Measurements from ENCODE around the gene PCK1.

PCK1 gene

DNA sequence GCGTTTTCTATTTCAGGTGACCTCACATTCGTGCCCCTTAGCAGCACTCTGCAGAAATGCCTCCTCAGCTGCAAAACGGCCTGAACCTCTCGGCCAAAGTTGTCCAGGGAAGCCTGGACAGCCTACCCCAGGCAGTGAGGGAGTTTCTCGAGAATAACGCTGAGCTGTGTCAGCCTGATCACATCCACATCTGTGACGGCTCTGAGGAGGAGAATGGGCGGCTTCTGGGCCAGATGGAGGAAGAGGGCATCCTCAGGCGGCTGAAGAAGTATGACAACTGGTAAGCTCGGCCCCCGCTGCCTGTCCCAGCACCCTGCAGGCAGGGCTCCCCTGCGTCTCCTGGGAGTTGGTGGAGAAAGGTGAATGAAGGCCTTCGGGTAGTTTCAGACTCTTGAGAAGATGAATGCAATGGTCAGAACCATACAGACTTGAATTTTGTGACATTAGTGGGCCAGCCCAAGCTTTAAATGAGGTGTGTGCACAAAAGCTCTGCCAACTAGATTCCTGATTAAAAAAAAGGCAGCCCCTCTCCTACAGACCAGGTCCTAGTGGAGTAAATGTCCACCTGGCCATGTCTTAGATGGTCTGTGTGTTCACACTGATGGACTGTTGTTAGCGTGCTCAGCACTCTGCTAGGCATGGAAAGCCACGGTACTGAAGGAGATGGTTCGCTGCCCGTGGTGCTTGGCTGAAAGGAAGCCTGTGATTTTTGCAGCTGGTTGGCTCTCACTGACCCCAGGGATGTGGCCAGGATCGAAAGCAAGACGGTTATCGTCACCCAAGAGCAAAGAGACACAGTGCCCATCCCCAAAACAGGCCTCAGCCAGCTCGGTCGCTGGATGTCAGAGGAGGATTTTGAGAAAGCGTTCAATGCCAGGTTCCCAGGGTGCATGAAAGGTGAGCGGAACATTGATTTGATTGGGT is 708 bp downstream of the PCK1 start:
- H3K4me3 ChIP-seq (ENCODE audit: low read length) = no peak overlapping the region
- no peak for TF ChIP-seq ZNF274 (IDR thresholded peaks at IDR 0.05; ENCODE audit: low read depth, low read length)

DNA sequence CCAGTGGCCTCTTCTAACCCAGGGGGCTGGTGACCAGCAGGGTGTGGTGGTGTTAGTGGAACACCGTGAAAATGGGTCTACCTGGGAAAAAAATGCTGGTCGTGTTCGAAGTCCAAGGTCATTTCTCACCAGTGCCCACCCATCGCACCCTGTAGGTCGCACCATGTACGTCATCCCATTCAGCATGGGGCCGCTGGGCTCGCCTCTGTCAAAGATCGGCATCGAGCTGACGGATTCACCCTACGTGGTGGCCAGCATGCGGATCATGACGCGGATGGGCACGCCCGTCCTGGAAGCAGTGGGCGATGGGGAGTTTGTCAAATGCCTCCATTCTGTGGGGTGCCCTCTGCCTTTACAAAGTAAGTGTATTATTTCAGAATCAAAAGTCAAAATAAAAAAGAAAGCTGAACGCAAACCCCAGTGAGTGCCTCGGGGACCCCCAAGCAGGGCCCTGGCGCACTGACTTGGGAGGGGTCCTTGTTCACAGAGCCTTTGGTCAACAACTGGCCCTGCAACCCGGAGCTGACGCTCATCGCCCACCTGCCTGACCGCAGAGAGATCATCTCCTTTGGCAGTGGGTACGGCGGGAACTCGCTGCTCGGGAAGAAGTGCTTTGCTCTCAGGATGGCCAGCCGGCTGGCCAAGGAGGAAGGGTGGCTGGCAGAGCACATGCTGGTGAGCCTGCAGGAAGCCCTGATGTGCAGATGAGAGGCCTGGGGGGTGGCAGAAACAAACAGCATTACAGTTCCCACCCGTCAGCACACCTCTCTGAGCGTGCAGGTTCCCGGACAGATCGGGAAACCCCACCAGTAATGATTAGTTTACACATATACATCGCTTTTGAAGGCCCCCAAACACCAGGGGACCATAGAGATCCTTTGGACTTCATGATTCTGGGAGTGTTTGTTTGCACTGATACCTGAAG is 1.9 kb downstream of the PCK1 start:
- no peak overlapping the region for H3K4me3 ChIP-seq (ENCODE audit: low read length)
- no peak for TF ChIP-seq ZNF274 (IDR thresholded peaks at IDR 0.05; ENCODE audit: low read depth, low read length)

DNA sequence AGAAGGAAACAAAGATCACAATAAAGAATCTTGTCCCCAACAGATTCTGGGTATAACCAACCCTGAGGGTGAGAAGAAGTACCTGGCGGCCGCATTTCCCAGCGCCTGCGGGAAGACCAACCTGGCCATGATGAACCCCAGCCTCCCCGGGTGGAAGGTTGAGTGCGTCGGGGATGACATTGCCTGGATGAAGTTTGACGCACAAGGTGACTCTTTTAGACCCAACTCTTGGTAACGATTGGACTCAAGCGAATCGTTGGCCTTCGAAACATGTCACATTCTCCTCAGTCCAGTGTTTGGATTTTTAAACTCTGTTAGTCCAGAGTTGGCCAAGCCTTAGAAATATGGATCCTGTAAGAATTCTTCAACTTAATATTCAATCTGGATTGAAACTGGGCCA is 2.6 kb downstream of the PCK1 start:
- TF ChIP-seq ZNF274 (IDR thresholded peaks at IDR 0.05; ENCODE audit: low read depth, low read length) = no peak
- H3K4me3 ChIP-seq (ENCODE audit: low read length) = no peak overlapping the region

DNA sequence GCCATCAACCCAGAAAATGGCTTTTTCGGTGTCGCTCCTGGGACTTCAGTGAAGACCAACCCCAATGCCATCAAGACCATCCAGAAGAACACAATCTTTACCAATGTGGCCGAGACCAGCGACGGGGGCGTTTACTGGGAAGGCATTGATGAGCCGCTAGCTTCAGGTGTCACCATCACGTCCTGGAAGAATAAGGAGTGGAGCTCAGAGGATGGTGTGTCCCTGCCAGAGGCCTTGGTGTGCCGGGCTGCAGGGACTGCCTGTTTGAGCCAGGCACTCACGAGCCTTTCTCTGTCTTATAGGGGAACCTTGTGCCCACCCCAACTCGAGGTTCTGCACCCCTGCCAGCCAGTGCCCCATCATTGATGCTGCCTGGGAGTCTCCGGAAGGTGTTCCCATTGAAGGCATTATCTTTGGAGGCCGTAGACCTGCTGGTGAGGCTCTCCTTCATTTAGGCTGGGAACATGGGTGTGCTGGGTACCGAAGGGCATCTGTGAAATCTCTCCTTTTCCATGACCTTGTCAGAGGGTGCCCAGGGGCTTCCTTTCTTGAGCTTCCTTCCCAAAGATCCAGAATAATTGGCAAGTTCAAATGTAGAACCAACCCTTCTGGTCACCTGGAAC is 3.4 kb downstream of the PCK1 start:
- TF ChIP-seq ZNF274 (IDR thresholded peaks at IDR 0.05; ENCODE audit: low read depth, low read length) = no peak
- H3K4me3 ChIP-seq (ENCODE audit: low read length) = no peak overlapping the region

DNA sequence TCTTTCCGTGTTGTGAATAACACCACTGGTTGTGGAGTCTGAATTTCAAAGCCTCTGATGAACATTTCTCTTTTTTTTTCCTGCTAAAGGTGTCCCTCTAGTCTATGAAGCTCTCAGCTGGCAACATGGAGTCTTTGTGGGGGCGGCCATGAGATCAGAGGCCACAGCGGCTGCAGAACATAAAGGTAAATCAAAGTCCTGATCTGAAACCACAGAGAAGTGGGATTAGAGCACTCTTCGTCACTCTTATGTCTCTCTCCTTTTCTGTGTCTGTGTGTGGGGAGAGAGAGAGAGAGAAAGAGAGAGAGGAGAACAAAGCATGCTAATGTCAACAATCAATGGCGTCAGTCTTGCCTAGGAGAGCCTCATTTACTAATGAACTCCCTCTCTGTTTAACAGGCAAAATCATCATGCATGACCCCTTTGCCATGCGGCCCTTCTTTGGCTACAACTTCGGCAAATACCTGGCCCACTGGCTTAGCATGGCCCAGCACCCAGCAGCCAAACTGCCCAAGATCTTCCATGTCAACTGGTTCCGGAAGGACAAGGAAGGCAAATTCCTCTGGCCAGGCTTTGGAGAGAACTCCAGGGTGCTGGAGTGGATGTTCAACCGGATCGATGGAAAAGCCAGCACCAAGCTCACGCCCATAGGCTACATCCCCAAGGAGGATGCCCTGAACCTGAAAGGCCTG is 4.2 kb downstream of the PCK1 start:
- no peak for TF ChIP-seq ZNF274 (IDR thresholded peaks at IDR 0.05; ENCODE audit: low read depth, low read length)
- no peak overlapping the region for H3K4me3 ChIP-seq (ENCODE audit: low read length)

DNA sequence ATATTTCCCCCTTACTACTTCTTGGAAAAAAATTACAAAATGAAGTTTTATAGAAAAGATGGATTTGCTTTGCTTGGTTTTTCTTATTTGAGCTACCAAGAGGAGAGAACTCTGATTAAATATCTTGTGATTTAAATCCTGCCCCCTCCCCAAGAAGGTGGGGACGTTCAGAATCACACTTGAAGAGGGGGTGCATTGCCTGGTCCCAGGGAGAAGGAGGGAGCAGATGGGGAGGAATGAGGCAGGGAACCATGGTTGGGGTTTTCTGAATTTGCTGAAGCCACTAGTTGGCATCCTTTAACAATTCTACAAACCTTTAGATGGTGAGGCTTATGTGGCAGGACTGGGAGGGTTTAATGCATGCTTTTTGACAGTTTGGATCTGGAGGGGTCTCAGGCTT is 5.5 kb downstream of the PCK1 start:
- H3K4me3 ChIP-seq (ENCODE audit: low read length) = no peak overlapping the region
- TF ChIP-seq ZNF274 (IDR thresholded peaks at IDR 0.05; ENCODE audit: low read depth, low read length) = no peak

DNA sequence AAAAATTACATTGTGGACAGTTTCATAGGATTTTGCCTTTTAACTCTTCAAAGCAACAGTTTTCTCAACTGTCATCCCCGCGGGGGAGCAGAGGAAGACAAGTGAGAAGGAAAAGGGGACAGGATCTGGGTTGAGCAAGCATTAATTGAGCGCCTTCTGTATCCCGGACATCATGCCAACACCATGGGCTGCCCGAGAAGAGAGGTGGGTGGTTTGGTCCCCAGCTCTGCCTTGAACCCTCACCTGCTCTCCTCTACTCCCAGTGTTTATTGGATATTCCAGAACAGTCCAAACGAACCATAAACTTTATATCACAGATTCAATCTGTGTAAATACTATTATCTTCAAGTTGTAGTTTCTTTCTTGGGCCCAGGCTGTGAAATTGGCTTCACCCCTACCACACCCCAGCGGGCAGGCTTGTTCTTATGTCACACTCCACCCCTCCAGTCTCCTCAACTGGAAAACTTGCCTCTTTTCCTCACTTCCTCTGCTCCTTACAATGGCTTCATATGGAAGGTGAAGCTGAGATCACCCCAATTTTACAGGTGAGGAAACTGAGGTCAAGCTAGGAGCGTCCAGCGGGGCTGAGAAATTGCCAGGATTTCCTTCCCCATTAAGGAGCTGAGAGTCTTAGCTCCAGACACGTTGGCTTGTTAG is 6.0 kb downstream of the PCK1 start:
- H3K4me3 ChIP-seq (ENCODE audit: low read length) = no peak overlapping the region
- TF ChIP-seq ZNF274 (IDR thresholded peaks at IDR 0.05; ENCODE audit: low read depth, low read length) = no peak

DNA sequence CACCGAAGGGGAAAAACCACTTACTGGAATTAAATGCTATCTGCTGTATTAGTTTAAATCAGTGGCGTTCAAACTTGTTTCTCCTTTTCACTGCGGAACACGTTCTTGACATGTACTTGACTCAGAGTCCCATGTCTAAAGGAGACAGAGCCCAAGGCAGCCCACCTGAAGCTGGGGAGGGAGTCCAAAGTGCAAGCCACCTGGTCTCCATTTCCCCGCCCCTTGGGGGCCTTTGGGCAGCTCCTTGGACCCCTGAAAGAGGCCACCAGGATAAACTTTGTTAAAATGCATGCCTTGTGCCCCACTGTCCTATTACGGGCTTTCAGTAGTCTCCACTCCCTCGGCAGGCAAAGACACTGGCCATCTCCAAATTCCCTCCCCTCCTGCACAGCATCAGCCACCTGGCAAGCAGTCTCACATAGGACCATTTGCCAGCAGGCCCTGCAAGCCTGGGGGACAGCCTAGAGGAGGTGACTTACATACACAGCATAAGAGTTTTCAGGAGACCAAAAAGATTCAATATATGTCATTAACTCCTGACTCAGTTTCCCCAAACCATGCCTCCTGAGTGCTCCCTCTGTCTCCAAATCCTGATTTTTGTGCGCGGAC is 6.7 kb downstream of the PCK1 start:
- no peak for TF ChIP-seq ZNF274 (IDR thresholded peaks at IDR 0.05; ENCODE audit: low read depth, low read length)
- no peak overlapping the region for H3K4me3 ChIP-seq (ENCODE audit: low read length)

DNA sequence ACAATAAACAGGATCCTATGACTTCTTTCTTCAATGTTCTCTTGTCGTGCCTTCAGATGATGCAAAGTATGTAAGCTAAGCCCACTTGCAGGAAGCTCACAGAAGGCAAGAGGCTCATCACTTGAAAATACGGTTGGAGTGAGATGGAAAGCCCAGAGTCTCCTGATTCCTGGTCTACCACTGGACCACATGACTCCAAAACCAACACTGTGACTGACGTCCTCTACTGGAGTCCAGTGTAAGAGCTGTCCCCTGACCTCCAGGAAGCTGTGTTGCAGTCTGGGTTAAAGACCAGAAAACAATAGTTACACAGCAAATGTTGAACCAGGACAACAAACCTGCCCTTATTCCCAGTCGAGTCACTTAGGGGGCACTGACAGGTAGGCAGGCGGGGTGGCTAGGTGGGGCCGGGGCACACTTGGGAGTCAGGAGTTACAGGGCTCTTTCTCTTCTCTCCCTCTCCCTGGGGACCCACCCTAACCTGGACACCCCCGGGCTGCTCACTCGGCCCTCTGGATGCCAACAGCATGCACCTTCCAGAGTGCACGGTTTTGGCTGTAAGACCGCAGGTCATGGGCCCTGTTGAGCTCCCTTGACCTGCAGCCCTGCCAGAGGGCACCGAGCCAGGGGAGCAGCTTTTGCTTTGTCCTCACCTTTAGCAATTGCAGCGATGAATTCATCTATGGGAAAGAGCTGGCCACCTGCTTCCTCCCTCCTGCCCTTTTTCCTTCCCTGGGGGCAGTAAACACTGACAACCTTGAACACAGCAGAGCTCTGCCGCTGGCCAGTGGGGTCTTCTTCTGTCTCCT is 7.4 kb downstream of the PCK1 start:
- no peak overlapping the region for H3K4me3 ChIP-seq (ENCODE audit: low read length)
- no peak for TF ChIP-seq ZNF274 (IDR thresholded peaks at IDR 0.05; ENCODE audit: low read depth, low read length)

DNA sequence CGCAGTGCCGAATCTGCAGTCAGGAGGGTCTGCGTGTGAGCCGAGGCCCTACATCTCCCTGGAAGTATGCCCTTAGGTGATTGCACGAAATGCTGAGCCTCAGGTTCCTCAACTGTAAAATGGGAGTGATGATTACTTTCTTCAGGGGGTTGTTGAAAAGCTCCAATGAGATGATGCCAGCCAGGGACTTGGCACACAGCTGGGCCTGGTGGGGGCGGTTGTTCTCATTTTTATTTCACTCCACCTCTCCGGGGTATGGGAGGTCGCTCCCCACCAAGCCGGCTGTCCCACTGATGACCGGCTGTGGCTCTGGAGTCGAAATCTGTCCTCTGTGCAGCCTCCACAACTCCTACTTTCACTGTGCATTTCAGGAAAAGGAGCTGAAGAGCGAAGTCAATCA is 8.1 kb downstream of the PCK1 start:
- no peak for TF ChIP-seq ZNF274 (IDR thresholded peaks at IDR 0.05; ENCODE audit: low read depth, low read length)

DNA sequence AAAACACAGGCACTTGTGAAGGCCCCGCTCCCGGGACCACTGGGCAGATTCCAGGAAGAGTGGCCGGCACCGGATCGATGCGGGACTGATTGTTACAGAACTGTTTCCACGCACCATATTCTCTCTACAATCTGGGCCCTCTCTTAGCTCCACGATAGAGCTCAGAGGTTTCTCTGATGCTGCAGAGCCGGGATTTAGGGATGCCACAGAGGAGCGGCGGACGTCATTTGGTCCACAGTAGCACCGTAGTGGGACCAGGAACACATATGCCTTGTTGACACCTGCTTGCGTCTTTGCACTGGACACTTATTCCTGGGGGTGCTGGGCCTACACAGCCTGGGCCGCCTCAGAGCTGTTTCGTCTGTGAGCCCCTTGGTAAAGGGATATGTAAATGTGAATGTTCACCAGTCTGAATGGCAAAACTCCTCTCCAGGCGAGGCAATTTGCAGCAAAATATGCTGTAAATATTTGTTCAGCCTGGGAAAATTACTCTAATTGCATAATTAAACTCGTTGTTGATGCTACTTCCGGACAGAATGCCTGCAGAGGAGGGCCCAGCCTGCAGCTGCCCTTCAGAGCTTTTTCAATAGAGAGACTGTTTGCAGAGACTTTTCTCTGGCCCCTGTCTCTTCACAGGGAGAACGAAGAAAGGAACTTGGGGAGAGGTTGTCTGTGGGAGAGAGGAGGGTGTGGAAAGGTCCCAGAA is 9.4 kb downstream of the PCK1 start:
- no peak overlapping the region for H3K4me3 ChIP-seq (ENCODE audit: low read length)
- TF ChIP-seq ZNF274 (IDR thresholded peaks at IDR 0.05; ENCODE audit: low read depth, low read length) = no peak

More for the DNA sequence above, 8.1 kb downstream of the PCK1 start:
- no peak overlapping the region for H3K4me3 ChIP-seq (ENCODE audit: low read length)

DNA sequence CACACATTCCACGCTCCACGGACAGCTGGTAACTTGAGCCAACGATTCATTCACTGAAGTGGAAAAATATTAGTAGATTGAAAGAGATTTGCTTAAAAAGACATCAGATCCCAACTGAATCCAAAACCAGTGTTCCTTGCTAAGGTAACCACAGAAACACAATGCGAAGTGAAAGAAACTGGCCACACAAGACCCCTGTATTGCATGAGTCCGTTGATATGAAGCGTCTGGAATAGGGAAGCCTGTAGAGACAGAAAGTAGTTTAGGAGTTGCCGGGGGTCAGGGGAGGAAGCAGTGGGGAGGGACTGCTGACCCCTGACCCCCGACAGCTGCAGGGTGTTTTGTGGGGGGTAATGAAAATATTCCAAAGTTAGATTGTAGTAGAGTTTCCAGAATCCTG is 10.0 kb downstream of the PCK1 start:
- no peak for TF ChIP-seq ZNF274 (IDR thresholded peaks at IDR 0.05; ENCODE audit: low read depth, low read length)
- no peak overlapping the region for H3K4me3 ChIP-seq (ENCODE audit: low read length)

Data from GM08714 (cell line).